Upper lobe of left lung (tissue), 4 donors: ENCODE results near the gene LARGE1.

Source experiments
- CTCF ChIP-seq, 6 experiments: fragments of 450-650 bp in 4 of 6; fragments of 200-600 bp in 2 of 6; sonication (generic) in 2 of 6; IDR thresholded peaks; one replicate each; pipeline ENCODE4 v1.5.1; 2016 to 2019; ENCODE audit warnings: antibody characterized with exemption in 6 of 6
- POLR2A ChIP-seq, 4 donors: fragments of 450-650 bp; IDR thresholded peaks; one replicate each; pipeline ENCODE4 v1.5.1; 2016 to 2017; ENCODE audit warnings: antibody characterized with exemption in 4 of 4, mild to moderate bottlenecking in 2 of 4

GRCh38 chr22:33401291-33401690 lies 519.0 kb downstream of the LARGE1 start:
- TF ChIP-seq CTCF (IDR thresholded peaks at IDR 0.05) (no peak), POLR2A (IDR thresholded peaks at IDR 0.05) (no peak)
